Measurements from ENCODE around the gene IGFL2. TPM values are rescaled to one million over a fixed set of nuclear protein-coding genes. Genes with fewer than 3 reads are reported as not detected.
"Not testable (repeated sequence)": the region's sequence is repeated elsewhere in the genome, so short reads cannot be mapped to it uniquely, and the experiment has no call there.

The IGFL2 gene
- polyA plus RNA-seq, 1 donor, result not detected

DNA sequence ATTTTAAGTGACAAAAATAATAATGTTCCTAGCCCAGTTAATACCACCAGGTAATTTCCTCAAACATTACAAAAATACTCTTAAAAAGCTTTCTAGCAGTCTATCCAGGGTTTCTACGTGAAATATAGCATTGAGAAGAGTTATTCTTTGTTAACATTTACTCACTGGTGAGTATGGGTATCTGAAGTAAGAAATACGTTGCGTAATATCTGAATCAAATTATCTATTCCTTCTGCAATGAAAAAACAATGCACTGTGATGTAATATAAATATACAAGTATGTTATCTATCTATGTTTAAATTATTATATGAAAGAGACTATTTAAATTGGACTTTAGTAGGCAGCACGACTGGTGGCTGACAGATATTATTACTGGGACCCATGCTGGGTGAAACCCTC lies 5.7 kb upstream of the IGFL2 start:
- DNase-seq (ENCODE audit: low read depth), result no peak

DNA sequence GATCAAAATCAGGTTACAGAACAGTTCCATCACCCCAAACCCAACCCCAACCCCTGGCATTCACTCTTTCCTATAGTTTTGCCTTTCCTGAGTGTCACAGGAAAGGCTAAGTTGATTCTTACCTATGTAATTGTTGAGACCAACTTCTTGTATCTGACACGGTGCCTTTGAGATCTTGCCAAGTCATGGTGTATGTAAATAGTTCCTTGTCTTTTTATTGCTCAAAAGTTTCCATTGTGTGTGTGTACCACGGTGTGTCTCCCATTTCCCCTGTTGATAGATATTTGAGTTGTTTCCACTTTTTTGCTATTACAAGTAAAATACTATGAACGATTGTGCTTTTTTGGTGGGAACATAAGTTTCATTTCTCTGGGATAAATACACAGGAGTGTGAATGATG lies 3.3 kb upstream of the IGFL2 start:
- no peak for DNase-seq (ENCODE audit: low read depth)

DNA sequence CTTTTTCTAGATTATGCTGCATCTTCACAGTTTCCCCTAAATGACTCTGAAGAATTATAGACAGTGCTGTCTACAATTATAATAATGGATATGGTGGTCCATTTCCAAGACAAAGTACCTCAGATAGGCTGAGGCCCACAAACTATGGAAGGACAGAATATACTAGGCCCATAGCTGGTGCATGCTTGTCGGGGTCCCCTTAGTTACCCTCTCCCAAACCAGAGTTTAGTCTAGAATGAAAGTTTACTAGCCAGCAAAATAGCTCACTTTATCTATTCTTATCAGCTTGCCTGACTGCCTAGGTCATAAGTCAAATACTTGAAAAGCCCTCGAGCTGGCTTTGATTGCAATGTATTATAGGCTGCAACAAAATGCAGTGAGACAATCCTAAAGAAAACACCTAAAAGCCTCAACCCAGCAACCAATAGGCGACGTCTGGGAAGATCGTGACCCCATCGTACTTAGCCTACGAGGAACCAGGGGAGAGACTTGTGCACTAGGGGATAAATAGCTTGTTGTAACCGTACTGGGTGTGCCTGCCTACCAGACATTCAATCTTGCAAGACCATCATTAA lies 785 bp upstream of the IGFL2 start:
- no peak for DNase-seq (ENCODE audit: low read depth)

DNA sequence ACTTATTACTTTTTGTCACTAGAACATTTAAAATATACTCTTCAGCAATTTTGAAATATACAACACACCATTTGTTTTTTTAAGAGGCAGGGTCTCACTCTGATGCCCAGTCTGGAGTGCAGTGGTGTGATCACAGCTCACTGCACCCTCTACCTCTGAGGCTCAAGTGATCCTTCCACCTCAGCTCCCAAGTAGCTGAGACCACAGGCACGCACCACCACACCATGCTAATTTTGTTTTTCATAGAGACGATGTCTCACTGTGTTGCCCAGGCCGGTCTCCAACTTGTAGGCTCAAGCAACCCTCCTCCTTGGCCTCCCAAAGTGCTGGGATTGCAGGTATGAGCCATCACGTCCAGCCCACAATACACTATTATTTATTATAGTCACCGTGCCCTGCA lies 2.6 kb downstream of the IGFL2 start:
- DNase-seq (ENCODE audit: low read depth), result no peak

DNA sequence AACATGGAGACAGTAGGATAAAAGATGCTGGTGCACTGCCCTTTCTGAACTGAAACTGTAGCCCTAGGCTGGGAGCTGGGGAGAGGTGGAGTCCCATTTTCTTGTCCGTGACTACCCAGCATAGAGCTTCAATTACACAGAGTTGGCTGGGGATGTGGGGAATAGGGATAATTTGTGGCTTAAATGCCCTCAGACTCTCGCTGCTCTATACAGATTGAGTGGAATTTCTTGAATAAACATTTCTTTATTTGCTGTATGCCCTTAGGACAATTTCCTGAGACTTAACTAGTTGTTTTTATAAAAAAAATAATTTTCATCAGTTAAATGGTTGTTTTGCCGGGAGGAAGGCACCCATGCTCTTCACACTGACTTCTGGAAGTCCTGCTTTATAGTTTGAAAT lies 7.2 kb downstream of the IGFL2 start:
- DNase-seq (ENCODE audit: low read depth), result no peak

DNA sequence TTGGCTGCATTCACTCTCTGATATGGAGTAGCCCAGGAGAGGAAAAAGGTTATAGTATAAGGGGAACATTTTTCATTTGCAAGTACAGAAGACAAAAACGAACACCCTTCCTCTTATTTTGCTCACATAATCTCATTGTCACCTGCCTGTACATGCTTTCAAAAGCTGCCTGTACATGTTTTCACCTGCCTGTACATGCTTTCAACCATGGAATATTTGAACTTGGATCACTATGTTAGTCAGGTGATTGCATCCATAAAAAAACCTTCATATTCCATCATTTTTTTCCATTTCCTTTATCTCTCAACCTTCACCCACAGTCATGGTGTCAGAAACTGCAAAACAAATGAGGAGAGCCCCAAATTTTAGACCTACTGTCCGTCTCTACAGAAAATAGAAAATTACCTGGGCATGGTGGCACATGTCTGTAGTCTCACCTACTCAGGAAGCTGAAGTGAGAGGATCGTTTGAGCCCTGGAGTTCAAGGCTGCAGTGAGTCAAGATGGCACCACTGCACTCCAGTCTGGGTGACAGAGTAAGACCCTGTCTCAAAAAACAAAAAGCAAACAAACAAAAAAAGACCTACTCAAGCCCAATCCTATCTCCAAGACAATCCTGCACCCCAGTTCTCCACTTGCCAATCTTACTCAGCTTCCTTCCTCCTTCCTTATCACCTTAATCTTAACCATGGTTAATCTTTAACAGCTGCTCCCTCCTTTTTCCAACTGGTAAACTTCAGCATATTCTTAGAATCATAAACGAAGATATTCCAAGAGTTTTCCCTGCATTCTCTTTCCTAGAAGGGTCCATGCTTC lies 11.6 kb downstream of the IGFL2 start:
- no peak for DNase-seq (ENCODE audit: low read depth)

DNA sequence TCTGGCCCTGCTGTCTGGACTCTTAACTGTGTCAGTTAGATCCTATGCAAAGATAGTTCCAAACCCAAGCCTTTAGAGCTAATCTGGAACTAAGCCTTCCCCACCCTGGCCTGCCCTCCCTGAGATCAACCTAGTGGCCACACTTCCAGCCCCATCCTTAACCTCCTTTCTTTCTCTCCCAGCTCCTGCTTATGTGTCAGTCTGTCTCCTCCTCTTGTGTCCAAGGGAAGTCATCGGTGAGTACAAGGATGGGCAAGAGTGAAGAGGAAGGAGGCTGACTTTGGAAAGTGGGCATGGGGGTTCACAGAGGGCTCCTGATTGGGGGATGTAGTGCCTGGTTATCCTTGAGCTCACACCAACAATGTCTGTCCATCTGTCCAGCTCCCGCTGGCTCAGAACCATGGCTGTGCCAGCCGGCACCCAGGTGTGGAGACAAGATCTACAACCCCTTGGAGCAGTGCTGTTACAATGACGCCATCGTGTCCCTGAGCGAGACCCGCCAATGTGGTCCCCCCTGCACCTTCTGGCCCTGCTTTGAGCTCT lies 12.3 kb downstream of the IGFL2 start:
- DNase-seq (ENCODE audit: low read depth), result no peak

DNA sequence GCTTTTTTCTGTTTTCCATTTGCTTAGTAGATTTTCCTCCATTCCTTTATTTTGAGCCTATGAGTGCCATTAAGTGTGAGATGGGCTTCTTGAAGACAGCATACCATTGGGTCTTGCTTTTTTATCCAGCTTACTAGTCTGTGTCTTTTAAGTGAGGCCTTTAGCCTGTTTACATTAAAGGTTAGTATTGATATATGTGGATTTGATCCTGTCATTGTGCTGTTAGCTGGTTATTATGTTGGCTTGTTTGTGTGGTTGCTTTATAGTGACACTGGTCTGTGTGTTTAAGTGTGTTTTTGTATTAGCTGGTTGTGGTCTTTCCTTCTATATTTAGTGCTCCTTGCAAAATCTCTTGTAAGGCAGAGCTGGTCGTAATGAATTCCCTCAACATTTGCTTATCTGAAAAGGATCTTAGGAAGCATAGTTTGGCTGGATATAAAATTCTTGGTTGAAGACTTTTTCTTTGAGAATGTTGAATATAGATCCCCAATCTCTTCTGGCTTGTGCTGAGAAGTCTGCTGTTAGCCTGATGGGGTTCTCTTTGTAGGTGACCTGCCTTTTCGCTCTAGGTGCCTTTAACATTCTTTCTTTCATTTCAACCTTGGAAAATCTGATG lies 13.7 kb downstream of the IGFL2 start:
- DNase-seq (ENCODE audit: low read depth), result not testable (repeated sequence)

DNA sequence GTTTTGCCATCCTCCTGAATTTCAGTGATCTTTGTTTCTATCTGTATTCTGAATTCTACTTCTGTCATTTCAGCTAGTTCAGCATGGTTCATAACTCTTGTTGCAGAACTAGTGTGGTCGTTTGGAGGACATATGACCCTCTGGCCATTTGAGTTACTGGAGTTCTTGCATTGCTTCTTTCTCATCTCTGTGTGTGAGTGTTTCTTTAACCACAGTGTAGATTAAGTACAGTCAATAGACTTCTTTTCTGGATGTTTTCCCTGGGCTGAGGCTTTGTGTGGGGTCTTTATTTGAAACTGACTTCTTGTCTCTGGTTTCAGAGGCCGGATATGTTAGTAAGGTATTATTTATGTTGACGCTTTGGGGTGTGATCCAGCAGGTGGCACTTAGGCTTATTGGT lies 14.7 kb downstream of the IGFL2 start:
- no peak for DNase-seq (ENCODE audit: low read depth)

DNA sequence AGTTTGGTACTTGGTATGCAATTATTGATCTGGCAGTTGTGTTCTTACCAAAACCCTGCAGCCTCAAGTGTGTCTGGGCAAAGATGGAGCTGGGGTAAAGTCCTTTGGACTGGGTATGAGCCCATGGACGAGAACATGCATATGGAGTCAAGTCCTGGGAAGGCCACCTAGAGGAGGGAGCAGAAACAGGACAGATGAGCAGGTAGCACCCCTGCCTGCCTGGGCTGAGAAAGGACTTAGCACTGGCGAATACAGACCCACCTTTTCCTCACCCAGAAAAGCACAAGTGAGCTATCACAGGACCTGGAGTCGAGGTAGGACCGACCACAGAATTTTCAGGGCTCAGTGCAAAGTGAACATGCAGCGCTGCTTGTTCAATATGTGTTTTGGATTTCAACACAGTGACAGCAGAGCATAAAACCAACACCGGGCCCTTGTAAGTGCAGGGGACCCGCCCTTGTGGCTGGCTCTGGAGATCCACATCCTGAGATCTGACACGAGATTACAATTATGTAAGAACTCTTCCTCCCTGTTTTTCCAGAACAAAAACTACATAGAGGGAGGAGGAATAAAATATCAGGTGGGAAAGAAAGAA lies 25.9 kb downstream of the IGFL2 start:
- no peak for DNase-seq (ENCODE audit: low read depth)

DNA sequence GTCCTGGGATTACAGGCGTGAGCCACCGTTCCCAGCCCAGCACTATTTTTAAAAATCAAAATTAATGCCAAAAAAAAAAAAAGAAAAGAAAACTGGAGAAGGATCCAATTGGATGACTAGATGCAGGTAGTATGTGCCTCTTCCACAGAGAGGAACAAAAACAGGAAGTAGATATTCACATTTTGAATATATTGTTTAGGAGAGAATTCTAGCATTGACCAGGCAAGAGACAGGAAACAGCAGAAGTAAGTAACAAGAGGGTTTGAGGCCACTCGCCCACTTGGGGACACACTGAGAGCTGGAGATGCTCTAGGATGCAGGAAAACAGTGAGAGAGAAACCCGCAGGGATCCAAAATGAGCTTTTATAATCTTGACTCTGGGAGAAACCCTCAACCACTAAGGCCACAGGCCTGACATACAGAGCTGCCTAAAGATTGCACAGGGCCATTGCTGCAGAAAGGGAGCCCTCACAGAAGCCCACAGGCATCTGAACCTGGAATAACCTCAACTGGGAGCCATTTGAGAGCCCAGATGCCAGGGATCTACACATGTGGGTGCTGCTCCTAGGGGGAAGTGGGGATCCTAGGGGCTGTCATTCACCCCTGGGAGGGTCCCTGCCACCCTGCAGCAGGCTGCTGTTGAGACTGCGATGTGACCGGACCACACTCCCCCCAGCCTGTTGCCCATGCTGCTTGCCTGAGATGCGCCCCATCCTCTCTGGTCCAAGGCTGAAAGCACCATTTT lies 28.2 kb downstream of the IGFL2 start:
- DNase-seq (ENCODE audit: low read depth), result no peak

DNA sequence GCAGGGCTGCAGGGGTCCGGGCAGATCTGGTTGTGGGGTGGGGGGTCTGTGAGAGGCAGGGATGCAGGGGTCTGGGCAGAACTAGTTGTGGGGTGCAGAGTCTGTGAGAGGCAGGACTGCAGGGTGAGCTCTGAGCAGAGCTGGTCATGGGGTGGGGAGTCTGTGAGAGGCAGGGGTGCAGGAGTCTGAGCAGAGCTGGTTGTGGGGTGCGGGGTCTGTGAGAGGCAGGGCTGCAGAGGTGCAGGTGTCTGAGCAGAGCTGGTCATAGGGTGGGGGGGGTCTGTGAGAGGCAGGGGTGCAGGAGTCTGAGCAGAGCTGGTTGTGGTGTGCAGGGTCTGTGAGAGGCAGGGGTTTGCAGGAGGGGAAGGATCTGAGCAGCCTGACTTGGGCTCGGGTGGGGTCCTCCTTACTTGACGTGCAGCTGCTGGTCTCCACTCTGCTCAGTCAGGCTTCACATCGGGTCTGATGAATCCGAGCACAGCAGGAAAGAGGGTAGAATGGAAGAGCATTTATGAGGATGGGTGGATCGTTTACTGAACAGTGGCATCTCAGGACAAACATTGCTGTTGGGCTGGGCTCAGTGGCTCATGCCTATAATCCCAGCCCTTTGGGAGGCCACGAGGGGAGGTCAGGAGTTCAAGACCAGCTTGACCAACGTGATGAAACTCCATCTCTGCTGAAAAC lies 31.2 kb downstream of the IGFL2 start:
- DNase-seq (ENCODE audit: low read depth), result no peak

DNA sequence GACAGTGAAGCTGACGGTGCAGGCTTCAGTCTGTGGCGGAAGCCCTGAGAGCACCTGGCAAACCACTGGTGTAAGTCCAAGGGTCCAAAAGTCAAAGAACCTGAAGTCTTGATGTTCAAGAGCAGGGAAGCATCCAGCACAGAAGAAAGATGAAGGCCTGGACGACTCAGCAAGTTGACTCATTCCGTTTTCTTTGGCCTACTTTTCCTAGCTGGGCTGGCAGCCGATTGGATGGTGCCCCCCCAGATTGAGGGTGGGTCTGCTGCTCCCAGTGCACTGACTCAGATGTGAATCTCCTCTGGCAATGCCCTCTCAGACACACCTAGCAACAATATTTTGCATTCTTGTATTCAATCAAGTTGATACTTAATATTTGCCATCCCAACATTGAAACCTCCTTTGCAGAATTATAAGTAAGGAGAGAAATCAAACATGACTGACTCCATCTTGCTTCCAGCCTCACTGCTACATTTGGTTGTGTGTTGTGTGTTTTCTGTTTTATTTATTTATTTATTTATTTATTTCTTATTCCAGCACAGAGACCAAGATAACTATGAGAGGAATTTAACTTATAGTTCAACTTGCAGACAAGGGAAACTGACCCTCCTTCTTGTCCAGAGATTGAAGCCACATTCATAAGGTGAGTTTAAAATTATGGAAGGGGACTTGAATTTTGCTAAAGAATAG lies 32.8 kb downstream of the IGFL2 start:
- no peak for DNase-seq (ENCODE audit: low read depth)

DNA sequence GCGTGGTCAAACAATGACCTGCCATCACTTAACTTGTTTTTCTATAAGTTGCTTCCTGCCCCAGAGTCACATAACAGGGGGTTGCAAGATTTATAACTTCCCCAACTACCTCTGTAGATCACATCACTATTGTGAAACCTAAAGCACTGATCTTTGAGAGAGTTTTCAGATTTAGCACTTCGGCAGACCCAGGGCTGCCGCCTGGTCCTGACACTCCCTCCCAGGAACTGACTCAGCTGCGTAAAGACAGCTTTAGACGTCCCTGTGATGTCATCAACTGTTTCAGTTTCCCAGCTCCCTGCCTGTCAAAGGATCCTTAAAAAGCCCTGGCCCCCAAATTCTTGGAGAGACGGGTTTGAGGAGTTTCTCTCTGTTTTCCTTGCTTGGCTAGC lies 33.3 kb downstream of the IGFL2 start:
- DNase-seq (ENCODE audit: low read depth), result no peak

DNA sequence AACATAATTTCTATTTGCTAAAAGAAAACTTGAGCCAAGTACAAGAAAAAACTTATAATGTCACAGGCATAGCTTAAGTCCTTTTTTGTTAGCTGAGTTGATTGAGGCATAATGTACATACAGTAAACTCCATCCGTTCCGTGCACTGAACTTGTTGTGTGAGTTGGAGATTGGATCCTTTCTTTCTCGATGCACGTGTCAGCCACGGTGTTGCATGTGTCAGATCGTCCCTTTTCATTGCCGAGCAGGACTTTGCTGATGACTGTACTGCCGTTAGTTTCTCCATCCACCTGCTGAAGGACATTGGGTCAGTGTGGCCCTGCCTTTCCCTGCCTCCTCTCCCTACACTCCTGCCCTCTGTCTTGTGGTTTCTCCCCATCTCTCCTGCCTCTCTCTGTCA lies 34.4 kb downstream of the IGFL2 start:
- no peak for DNase-seq (ENCODE audit: low read depth)

DNA sequence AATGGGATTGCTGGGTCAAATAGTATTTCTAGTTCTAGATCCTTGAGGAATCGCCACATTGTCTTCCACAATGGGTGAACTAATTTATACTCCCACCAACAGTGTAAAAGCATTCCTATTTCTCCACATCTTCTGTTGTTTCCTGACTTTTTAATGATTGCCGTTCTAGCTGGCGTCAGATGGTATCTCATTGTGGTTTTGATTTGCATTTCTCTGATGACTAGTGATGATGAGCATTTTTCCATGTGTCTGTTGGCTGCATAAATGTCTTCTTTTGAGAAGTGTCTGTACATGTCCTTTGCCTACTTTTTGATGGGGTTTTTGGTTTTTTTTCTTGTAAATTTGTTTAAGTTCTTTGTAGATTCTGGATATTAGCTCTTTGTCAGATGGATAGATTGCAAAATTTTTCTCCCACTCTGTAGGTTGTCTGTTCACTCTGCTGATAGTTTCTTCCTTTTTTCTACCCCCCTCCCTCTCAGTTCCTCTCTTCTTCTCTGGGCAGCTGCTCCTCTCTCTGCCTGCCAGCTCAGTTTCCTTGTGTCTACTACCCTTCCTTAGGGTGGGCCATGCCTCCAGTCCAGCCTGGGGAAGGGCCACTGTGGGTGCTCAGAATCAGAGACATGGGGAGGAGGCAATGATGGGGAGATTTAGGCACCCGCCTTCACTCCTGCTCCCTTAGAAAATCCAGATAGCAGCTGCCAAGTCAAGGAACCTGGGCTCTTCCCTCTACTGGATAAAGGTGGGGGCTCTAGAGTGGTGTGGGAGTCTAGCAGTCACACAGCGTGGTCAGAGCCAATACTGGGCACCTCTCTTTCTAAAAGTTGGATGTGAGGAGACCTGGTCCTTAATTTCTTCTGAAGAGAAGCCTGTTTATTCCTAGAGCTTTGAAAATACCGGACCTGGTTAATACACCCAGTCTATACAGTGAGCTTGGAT lies 37.0 kb downstream of the IGFL2 start:
- not testable (repeated sequence) for DNase-seq (ENCODE audit: low read depth)

DNA sequence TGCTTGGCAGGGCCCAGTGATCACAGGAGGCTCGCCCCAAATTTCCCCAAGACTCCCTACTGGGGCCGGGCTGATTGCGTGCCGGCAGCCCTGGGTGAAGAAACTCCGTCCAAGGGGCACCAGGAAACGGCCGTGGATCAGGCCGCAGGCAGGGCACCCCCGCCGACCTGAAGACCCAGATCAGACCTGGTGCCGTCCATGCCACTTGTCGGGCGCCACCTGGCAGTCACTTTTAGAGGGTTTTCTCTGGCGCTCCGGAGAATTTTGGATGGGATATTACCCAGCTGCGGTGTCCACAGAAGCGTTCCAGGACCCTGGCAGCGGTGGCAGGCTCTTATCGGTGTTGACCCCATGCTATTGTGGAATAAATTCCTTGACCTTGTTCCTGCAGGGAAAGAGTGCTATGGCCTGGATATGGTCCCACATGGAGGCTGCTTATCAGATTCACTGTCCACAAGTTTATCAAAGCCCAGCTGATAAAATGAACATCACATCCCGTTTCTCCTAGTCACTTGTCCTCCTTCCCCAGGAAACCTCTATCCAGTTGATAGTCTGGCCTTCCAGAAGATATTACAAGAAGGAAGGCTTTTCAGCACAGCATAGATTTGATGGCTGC lies 38.2 kb downstream of the IGFL2 start:
- DNase-seq (ENCODE audit: low read depth), result no peak

DNA sequence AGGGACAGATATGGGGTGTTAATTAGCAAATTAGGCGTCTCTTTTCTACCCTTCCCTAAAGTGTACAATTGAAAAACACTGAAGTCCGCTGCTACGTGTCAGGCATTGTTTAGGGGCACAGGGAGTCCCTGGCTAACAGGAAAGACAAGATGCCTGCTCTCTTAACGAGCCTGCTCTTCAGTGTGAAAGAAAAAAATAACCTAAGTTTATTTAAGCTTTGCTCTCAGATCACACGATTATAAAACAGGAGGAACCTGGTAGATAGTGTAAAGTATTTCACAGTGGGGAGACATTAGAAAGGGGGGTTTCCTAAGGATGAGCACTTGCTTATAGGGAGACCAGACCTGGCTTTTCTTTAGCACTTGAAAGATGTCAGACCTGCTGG lies 38.7 kb downstream of the IGFL2 start:
- DNase-seq (ENCODE audit: low read depth), result no peak
